ENCODE data around the gene ST3GAL3. TPM values are rescaled to one million over a fixed set of nuclear protein-coding genes. Genes with fewer than 3 reads are reported as not detected.

ST3GAL3 gene
- total RNA-seq, 1 donor from 2014 or later = 18.7 TPM

DNA sequence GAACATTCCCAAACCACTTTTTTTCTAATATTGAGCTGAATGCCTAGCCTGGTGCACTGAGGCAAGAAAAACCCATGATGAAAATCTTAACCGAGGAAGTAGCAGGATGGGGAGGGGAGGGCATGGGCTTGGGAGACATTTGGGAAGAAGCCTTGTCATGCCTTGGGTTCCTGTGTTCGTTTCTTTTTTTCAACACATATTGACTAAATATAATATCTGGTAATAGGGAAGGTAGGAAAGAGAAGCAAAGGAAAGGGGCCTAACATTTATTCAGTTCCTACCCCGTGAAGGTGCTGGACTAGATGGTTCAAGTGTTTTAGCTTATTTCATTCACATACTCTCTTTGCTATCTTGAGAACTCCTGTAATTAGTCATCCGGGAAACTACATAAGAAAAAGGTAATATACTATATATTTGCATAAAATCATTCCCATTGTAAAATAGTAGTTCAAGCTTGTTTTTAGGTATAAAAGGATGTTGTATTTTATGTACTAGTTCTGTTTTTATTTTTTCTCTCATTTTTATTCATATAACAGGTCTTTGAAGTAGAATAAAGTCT is 62.1 kb downstream of the ST3GAL3 start:
- no peak for DNase-seq (ENCODE audit: extremely low spot score in 2 of 2)
- Histone ChIP-seq H3K36me3 (no peaks in the 10 kb centered on the region), H3K9me3 (no peaks in the 10 kb centered on the region), H3K27me3 (no peaks in the 10 kb centered on the region), H3K4me1 (peaks cover 10% of the 10 kb centered on the region), H3K27ac (no peak overlapping the region), H3K4me3 (no peak overlapping the region)
- TF ChIP-seq POLR2AphosphoS5 (IDR thresholded peaks at IDR 0.05; ENCODE audit: insufficient read depth in 1 of 2, low read depth in 1 of 2) (no peak), POLR2A (IDR thresholded peaks at IDR 0.05) (no peak)
- TF ChIP-seq, protein P1, sequence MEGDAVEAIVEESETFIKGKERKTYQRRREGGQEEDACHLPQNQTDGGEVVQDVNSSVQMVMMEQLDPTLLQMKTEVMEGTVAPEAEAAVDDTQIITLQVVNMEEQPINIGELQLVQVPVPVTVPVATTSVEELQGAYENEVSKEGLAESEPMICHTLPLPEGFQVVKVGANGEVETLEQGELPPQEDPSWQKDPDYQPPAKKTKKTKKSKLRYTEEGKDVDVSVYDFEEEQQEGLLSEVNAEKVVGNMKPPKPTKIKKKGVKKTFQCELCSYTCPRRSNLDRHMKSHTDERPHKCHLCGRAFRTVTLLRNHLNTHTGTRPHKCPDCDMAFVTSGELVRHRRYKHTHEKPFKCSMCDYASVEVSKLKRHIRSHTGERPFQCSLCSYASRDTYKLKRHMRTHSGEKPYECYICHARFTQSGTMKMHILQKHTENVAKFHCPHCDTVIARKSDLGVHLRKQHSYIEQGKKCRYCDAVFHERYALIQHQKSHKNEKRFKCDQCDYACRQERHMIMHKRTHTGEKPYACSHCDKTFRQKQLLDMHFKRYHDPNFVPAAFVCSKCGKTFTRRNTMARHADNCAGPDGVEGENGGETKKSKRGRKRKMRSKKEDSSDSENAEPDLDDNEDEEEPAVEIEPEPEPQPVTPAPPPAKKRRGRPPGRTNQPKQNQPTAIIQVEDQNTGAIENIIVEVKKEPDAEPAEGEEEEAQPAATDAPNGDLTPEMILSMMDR (IDR thresholded peaks at IDR 0.05) = no peak
- intact Hi-C loops (cut with DNase I) = no loop called here

- Histone ChIP-seq H3K27me3 (no peaks in the 10 kb centered on the region), H3K9me3 (no peaks in the 10 kb centered on the region), H3K4me3 (no peak overlapping the region), H3K4me1 (peaks cover 12% of the 10 kb centered on the region), H3K27ac (no peak overlapping the region), H3K36me3 (no peaks in the 10 kb centered on the region)
- intact Hi-C loops (cut with DNase I) = loop anchor here (1.0 kb wide), 1 partner anchor 18 kb away; no protein-coding TSS in a partner anchor
- no peak for DNase-seq (ENCODE audit: extremely low spot score in 2 of 2)
- TF ChIP-seq POLR2AphosphoS5 (IDR thresholded peaks at IDR 0.05; ENCODE audit: insufficient read depth in 1 of 2, low read depth in 1 of 2) = no peak
- no peak for TF ChIP-seq POLR2A (IDR thresholded peaks at IDR 0.05)
- TF ChIP-seq, protein P1 (IDR thresholded peaks at IDR 0.05) = no peak
These were observed 62.8 kb downstream of the ST3GAL3 start for GRCh38 chr1:43770111-43770510.

DNA sequence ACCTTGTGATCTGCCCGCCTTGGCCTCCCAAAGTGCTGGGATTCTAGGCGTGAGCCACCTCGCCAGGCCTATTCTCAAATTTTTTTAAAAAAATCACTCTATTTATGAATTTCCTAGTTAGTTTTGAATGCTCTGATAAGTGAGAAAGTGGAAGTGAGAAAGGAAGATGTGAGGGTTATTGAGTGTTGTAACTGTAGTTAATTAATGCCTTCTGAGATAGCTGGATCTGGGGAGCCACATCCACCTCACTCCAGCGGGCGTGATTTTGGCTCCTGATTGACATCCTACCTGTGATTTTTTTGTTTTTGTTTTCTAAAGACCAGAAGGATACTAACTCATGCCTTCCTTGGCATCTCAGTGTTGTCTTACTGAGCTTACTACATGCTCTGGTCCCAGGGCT is 65.6 kb downstream of the ST3GAL3 start:
- DNase-seq (ENCODE audit: extremely low spot score in 2 of 2) = no peak
- TF ChIP-seq, protein P1 (IDR thresholded peaks at IDR 0.05) = no peak
- no peak for TF ChIP-seq POLR2A (IDR thresholded peaks at IDR 0.05)
- TF ChIP-seq POLR2AphosphoS5 (IDR thresholded peaks at IDR 0.05; ENCODE audit: insufficient read depth in 1 of 2, low read depth in 1 of 2) = no peak
- no peaks in the 10 kb centered on the region for H3K27me3 ChIP-seq
- intact Hi-C loops (cut with DNase I) = no loop called here
- no peak overlapping the region for H3K27ac ChIP-seq
- H3K9me3 ChIP-seq = no peaks in the 10 kb centered on the region
- no peaks in the 10 kb centered on the region for H3K36me3 ChIP-seq
- no peak overlapping the region for H3K4me3 ChIP-seq
- H3K4me1 ChIP-seq = peaks cover 12% of the 10 kb centered on the region

GRCh38 chr1:43773821-43774220 is 66.5 kb downstream of the ST3GAL3 start:
- no peak for DNase-seq (ENCODE audit: extremely low spot score in 2 of 2)
- H3K36me3 ChIP-seq = no peaks in the 10 kb centered on the region
- H3K27ac ChIP-seq = no peak overlapping the region
- H3K4me3 ChIP-seq = no peak overlapping the region
- no peak for TF ChIP-seq POLR2A (IDR thresholded peaks at IDR 0.05)
- TF ChIP-seq, protein P1 (IDR thresholded peaks at IDR 0.05) = no peak
- H3K27me3 ChIP-seq = no peaks in the 10 kb centered on the region
- intact Hi-C loops (cut with DNase I) = no loop called here
- H3K4me1 ChIP-seq = peaks cover 6% of the 10 kb centered on the region
- no peaks in the 10 kb centered on the region for H3K9me3 ChIP-seq

GRCh38 chr1:43774359-43774758 is 67.0 kb downstream of the ST3GAL3 start:
- intact Hi-C loops (cut with DNase I) = no loop called here
- no peaks in the 10 kb centered on the region for H3K36me3 ChIP-seq
- peaks cover 6% of the 10 kb centered on the region for H3K4me1 ChIP-seq
- H3K27ac ChIP-seq = no peak overlapping the region
- H3K4me3 ChIP-seq = no peak overlapping the region
- H3K9me3 ChIP-seq = no peaks in the 10 kb centered on the region
- TF ChIP-seq POLR2AphosphoS5 (IDR thresholded peaks at IDR 0.05; ENCODE audit: insufficient read depth in 1 of 2, low read depth in 1 of 2) = no peak
- no peak for TF ChIP-seq POLR2A (IDR thresholded peaks at IDR 0.05)
- TF ChIP-seq, protein P1 (IDR thresholded peaks at IDR 0.05) = no peak
- no peaks in the 10 kb centered on the region for H3K27me3 ChIP-seq
- no peak for DNase-seq (ENCODE audit: extremely low spot score in 2 of 2)

Data from vagina (tissue), 2 donors.